ENCODE measurements around the gene BOC.

- TF ChIP-seq CTCF (conservative IDR thresholded peaks at IDR 0.05; ENCODE audit: low read depth in 2 of 2) (no peak), EZH2 (IDR thresholded peaks at IDR 0.05; ENCODE audit: low read depth, unreplicated experiment) (no peak), NANOG (IDR thresholded peaks at IDR 0.05; ENCODE audit: borderline replicate concordance) (no peak), EZH2phosphoT487 (IDR thresholded peaks at IDR 0.05; ENCODE audit: unreplicated experiment) (no peak), POLR2AphosphoS5 (IDR thresholded peaks at IDR 0.05; ENCODE audit: low read depth) (no peak), ETS1 (IDR thresholded peaks at IDR 0.05) (no peak), ZNF114 (CRISPR knock-in tag; IDR thresholded peaks at IDR 0.05) (no peak)
- TF ChIP-seq, protein P1, sequence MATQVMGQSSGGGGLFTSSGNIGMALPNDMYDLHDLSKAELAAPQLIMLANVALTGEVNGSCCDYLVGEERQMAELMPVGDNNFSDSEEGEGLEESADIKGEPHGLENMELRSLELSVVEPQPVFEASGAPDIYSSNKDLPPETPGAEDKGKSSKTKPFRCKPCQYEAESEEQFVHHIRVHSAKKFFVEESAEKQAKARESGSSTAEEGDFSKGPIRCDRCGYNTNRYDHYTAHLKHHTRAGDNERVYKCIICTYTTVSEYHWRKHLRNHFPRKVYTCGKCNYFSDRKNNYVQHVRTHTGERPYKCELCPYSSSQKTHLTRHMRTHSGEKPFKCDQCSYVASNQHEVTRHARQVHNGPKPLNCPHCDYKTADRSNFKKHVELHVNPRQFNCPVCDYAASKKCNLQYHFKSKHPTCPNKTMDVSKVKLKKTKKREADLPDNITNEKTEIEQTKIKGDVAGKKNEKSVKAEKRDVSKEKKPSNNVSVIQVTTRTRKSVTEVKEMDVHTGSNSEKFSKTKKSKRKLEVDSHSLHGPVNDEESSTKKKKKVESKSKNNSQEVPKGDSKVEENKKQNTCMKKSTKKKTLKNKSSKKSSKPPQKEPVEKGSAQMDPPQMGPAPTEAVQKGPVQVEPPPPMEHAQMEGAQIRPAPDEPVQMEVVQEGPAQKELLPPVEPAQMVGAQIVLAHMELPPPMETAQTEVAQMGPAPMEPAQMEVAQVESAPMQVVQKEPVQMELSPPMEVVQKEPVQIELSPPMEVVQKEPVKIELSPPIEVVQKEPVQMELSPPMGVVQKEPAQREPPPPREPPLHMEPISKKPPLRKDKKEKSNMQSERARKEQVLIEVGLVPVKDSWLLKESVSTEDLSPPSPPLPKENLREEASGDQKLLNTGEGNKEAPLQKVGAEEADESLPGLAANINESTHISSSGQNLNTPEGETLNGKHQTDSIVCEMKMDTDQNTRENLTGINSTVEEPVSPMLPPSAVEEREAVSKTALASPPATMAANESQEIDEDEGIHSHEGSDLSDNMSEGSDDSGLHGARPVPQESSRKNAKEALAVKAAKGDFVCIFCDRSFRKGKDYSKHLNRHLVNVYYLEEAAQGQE (IDR thresholded peaks at IDR 0.05; ENCODE audit: unreplicated experiment) = no peak
These were observed 85.9 kb downstream of the BOC start for GRCh38 chr3:113297287-113297686.
